Measurements from ENCODE around the gene SAMD8. TPM values are rescaled to one million over a fixed set of nuclear protein-coding genes. Genes with fewer than 3 reads are reported as not detected.

Gene SAMD8
- total and polyA plus RNA-seq, 10 of the 15 experiments (the other 5 are each of a cell fraction or from before 2014, with no cell fraction given): 2.8 to 26.0 (median 9.3) TPM

DNA sequence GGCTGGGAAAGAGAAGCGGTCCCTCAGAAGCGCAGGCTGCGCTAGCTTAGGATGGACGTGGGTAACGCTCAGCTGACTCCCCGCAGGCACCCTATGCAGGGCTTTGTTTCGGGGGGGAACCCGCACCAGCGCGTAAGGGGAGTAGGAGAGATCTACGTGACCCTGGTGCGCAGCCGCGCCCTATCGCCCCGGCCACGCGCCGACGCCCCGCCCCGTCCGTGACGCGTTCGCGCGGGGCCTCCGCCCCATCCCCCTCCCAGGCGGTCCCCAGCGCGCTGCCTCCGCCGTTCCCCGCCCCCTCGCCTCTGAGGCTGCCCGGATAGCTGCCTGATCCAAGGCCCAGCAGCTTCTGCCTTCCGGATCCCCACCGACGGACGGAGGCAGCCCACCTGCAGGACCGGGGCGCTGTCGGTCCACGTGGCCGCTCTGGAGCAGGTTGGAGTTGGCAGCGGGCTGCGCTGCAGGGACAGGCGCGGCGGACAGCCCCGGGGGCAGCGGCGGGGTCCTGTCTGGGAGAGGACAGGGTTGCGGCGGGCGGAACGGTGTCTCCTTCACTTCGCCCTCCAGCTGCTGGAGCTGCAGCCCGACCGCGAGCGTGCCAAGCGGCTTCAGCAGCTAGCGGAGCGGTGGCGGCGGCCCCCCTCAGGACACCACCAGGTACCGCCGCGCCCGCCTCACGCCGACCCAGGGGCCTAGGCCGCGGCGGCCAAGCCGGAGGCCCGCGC is 99.0 kb downstream of the SAMD8 start, which contains the start of gene VDAC2 (continued):
- TF ChIP-seq, protein P1, sequence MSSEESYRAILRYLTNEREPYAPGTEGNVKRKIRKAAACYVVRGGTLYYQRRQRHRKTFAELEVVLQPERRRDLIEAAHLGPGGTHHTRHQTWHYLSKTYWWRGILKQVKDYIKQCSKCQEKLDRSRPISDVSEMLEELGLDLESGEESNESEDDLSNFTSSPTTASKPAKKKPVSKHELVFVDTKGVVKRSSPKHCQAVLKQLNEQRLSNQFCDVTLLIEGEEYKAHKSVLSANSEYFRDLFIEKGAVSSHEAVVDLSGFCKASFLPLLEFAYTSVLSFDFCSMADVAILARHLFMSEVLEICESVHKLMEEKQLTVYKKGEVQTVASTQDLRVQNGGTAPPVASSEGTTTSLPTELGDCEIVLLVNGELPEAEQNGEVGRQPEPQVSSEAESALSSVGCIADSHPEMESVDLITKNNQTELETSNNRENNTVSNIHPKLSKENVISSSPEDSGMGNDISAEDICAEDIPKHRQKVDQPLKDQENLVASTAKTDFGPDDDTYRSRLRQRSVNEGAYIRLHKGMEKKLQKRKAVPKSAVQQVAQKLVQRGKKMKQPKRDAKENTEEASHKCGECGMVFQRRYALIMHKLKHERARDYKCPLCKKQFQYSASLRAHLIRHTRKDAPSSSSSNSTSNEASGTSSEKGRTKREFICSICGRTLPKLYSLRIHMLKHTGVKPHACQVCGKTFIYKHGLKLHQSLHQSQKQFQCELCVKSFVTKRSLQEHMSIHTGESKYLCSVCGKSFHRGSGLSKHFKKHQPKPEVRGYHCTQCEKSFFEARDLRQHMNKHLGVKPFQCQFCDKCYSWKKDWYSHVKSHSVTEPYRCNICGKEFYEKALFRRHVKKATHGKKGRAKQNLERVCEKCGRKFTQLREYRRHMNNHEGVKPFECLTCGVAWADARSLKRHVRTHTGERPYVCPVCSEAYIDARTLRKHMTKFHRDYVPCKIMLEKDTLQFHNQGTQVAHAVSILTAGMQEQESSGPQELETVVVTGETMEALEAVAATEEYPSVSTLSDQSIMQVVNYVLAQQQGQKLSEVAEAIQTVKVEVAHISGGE (CRISPR knock-in tag; IDR thresholded peaks at IDR 0.05): no peak
- TF ChIP-seq SUZ12 (IDR thresholded peaks at IDR 0.05; ENCODE audit: unreplicated experiment): no peak
- TF ChIP-seq, protein P2, sequence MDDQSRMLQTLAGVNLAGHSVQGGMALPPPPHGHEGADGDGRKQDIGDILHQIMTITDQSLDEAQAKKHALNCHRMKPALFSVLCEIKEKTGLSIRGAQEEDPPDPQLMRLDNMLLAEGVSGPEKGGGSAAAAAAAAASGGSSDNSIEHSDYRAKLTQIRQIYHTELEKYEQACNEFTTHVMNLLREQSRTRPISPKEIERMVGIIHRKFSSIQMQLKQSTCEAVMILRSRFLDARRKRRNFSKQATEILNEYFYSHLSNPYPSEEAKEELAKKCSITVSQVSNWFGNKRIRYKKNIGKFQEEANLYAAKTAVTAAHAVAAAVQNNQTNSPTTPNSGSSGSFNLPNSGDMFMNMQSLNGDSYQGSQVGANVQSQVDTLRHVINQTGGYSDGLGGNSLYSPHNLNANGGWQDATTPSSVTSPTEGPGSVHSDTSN (IDR thresholded peaks at IDR 0.05; ENCODE audit: insufficient replicate concordance, low read depth, low read length): peak; percentile 8
- peak; percentile 82 for TF ChIP-seq TARDBP (IDR thresholded peaks at IDR 0.05; ENCODE audit: borderline replicate concordance)
- TF ChIP-seq, protein P3, sequence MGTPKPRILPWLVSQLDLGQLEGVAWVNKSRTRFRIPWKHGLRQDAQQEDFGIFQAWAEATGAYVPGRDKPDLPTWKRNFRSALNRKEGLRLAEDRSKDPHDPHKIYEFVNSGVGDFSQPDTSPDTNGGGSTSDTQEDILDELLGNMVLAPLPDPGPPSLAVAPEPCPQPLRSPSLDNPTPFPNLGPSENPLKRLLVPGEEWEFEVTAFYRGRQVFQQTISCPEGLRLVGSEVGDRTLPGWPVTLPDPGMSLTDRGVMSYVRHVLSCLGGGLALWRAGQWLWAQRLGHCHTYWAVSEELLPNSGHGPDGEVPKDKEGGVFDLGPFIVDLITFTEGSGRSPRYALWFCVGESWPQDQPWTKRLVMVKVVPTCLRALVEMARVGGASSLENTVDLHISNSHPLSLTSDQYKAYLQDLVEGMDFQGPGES (IDR thresholded peaks at IDR 0.05): peak; percentile 58; the same call in 1 of the 2 replicates
- TF ChIP-seq NFYA (IDR thresholded peaks at IDR 0.05; ENCODE audit: borderline replicate concordance, low read depth, low read length): no peak
- peak; percentile 100; the same call in 1 of the 2 replicates for TF ChIP-seq STAT1 (conservative IDR thresholded peaks at IDR 0.05)
- TF ChIP-seq, protein P4, sequence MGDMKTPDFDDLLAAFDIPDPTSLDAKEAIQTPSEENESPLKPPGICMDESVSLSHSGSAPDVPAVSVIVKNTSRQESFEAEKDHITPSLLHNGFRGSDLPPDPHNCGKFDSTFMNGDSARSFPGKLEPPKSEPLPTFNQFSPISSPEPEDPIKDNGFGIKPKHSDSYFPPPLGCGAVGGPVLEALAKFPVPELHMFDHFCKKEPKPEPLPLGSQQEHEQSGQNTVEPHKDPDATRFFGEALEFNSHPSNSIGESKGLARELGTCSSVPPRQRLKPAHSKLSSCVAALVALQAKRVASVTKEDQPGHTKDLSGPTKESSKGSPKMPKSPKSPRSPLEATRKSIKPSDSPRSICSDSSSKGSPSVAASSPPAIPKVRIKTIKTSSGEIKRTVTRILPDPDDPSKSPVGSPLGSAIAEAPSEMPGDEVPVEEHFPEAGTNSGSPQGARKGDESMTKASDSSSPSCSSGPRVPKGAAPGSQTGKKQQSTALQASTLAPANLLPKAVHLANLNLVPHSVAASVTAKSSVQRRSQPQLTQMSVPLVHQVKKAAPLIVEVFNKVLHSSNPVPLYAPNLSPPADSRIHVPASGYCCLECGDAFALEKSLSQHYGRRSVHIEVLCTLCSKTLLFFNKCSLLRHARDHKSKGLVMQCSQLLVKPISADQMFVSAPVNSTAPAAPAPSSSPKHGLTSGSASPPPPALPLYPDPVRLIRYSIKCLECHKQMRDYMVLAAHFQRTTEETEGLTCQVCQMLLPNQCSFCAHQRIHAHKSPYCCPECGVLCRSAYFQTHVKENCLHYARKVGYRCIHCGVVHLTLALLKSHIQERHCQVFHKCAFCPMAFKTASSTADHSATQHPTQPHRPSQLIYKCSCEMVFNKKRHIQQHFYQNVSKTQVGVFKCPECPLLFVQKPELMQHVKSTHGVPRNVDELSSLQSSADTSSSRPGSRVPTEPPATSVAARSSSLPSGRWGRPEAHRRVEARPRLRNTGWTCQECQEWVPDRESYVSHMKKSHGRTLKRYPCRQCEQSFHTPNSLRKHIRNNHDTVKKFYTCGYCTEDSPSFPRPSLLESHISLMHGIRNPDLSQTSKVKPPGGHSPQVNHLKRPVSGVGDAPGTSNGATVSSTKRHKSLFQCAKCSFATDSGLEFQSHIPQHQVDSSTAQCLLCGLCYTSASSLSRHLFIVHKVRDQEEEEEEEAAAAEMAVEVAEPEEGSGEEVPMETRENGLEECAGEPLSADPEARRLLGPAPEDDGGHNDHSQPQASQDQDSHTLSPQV (IDR thresholded peaks at IDR 0.05): peak; percentile 96
- 0 out of 2 replicates have a peak, but pooled peaks have one; percentile 53 for TF ChIP-seq ESRRA (IDR thresholded peaks at IDR 0.05; ENCODE audit: low read length)
- TF ChIP-seq, protein P5, sequence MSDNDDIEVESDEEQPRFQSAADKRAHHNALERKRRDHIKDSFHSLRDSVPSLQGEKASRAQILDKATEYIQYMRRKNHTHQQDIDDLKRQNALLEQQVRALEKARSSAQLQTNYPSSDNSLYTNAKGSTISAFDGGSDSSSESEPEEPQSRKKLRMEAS (IDR thresholded peaks at IDR 0.05; ENCODE audit: low read depth, low read length): peak; percentile 90
- no peak for TF ChIP-seq ZZZ3 (IDR thresholded peaks at IDR 0.05; ENCODE audit: control insufficient read depth, insufficient read length, low read depth)
- TF ChIP-seq RCOR1 (conservative IDR thresholded peaks at IDR 0.05; ENCODE audit: low read depth, low read length): 0 out of 2 replicates have a peak, but pooled peaks have one; percentile 78
- peak; percentile 73; the same call in 1 of the 2 replicates for TF ChIP-seq TCF3 (IDR thresholded peaks at IDR 0.05; ENCODE audit: borderline replicate concordance, insufficient read depth, low read depth, low read length)
- TF ChIP-seq RELA (IDR thresholded peaks at IDR 0.05; ENCODE audit: borderline replicate concordance, partially characterized antibody): peak; percentile 97
- TF ChIP-seq SMAD5 (IDR thresholded peaks at IDR 0.05; ENCODE audit: low read depth): no peak
- TF ChIP-seq HDAC6 (IDR thresholded peaks at IDR 0.05; ENCODE audit: unreplicated experiment): no peak
- no peak for TF ChIP-seq TBL1XR1 (IDR thresholded peaks at IDR 0.05; ENCODE audit: low read depth, low read length)
- TF ChIP-seq NBN (IDR thresholded peaks at IDR 0.05): peak; percentile 87
- peak; percentile 86 for TF ChIP-seq NR2F1 (conservative IDR thresholded peaks at IDR 0.05)
- peak; percentile 91 for TF ChIP-seq POLR2AphosphoS2 (IDR thresholded peaks at IDR 0.05; ENCODE audit: low read depth, low read length)

All from GM12878 (cell line).